ENCODE measurements around the gene VAV2.

Gene VAV2

DNA sequence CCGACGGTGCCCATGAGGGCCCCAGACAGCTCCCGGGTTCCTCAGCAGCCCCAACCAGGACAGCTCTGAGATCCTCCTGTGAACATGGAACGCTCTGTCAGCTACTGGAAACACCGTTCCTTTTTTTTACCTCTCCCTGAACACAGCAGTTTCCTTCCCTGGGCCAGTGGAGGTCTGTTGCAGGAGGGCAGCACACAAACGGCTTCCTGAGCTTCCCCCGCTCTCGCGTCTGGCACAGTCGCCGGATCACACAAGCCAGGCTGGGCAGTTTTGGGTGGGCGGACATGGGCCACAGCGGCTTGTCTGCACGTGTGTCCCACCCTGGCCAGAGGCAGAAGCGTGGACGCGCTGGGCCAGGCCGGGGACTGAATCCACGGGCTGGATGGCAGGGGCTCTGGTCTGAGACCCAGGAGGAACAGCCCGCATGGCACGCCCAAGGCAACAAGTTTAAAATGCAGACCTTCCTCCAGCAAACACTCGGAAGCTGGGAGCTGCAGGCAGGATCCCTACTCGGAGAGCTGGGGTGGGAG, 147.2 kb downstream of the VAV2 start:
- H2BK120ac ChIP-seq (ENCODE audit: insufficient read depth, low read length, poor library complexity), result no peak overlapping the region
- H3K9ac ChIP-seq (ENCODE audit: low read length), result no peak overlapping the region
- H2BK12ac ChIP-seq (ENCODE audit: low read length), result no peak overlapping the region
- H3K4ac ChIP-seq (ENCODE audit: low read depth, low read length), result no peak overlapping the region
- DNase-seq, result no peak
- H3K27me3 ChIP-seq (ENCODE audit: insufficient read depth, low read length), result no peaks in the 10 kb centered on the region
- H3K14ac ChIP-seq (ENCODE audit: low read length), result no peak overlapping the region
- no peak overlapping the region for H2BK5ac ChIP-seq (ENCODE audit: low read depth, low read length, poor library complexity)
- H3K79me2 ChIP-seq (ENCODE audit: control insufficient read depth, insufficient read depth, low read length, poor library complexity), result peaks cover 14% of the 10 kb centered on the region
- H3K4me1 ChIP-seq (ENCODE audit: control insufficient read depth in 1 of 2, insufficient read depth in 2 of 2, low read length in 2 of 2), result peaks cover 34 to 48% of the 10 kb centered on the region in 2 experiments
- peak overlapping the region; percentile 28 for H3K27ac ChIP-seq (ENCODE audit: low read depth, low read length)
- peak overlapping the region; percentile 30 for H2AFZ ChIP-seq (ENCODE audit: insufficient read depth, low read length, poor library complexity)
- peaks cover 5% of the 10 kb centered on the region for H3K9me3 ChIP-seq (ENCODE audit: insufficient read depth, low read depth, low read length)
- H3K4me3 ChIP-seq (ENCODE audit: low read depth, low read length), result no peak overlapping the region
- no peak overlapping the region for H2AK5ac ChIP-seq (ENCODE audit: low read length)
- H3K23ac ChIP-seq (ENCODE audit: low read length), result no peak overlapping the region
- no peak overlapping the region for H4K12ac ChIP-seq (ENCODE audit: low read depth, low read length)
- H3K36me3 ChIP-seq (ENCODE audit: control insufficient read depth in 1 of 2, insufficient read depth in 2 of 2, low read length in 2 of 2), result peaks cover 28 to 31% of the 10 kb centered on the region in 2 experiments
- peaks cover 15% of the 10 kb centered on the region for H3K79me1 ChIP-seq (ENCODE audit: low read length)
- no CpG with 5 or more reads among the region's 23 CpGs for WGBS (ENCODE audit: extremely low coverage, insufficient coverage, insufficient read length)
- no peak overlapping the region for H3K4me2 ChIP-seq (ENCODE audit: low read length)
- no peak overlapping the region for H4K8ac ChIP-seq (ENCODE audit: low read depth, low read length)
- H4K91ac ChIP-seq (ENCODE audit: low read depth, low read length), result peak overlapping the region; percentile 21
- H3K18ac ChIP-seq (ENCODE audit: low read length), result peak overlapping the region; percentile 81

DNA sequence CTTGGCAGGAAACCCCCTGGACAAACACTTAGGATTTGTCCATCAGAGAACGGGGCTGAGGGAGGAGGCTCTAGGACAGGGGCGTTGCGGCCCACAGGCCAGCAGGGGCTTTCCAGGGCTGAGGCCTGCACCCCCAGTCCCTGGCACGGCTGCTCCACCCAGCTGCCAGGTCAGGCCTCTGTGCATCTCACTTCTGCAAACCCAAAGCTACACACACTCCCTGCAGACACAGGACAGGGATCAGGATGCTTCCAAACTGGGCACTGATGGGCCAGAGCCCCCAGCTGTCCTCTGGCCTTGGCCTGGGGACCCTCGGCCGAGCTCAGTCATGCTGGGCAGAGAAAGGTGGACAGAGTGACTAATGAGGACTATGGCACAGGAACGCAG, 147.7 kb downstream of the VAV2 start:
- Histone ChIP-seq H3K9ac (ENCODE audit: low read length) (no peak overlapping the region), H3K4me2 (ENCODE audit: low read length) (no peak overlapping the region), H2BK120ac (ENCODE audit: insufficient read depth, low read length, poor library complexity) (no peak overlapping the region), H3K18ac (ENCODE audit: low read length) (peak overlapping the region; percentile 57), H3K79me2 (ENCODE audit: control insufficient read depth, insufficient read depth, low read length, poor library complexity) (peaks cover 12% of the 10 kb centered on the region), H3K4ac (ENCODE audit: low read depth, low read length) (peak overlapping the region; percentile 22), H2AK5ac (ENCODE audit: low read length) (no peak overlapping the region), H4K91ac (ENCODE audit: low read depth, low read length) (no peak overlapping the region), H2AFZ (ENCODE audit: insufficient read depth, low read length, poor library complexity) (no peak overlapping the region), H3K23ac (ENCODE audit: low read length) (no peak overlapping the region), H3K4me1 (ENCODE audit: control insufficient read depth in 1 of 2, insufficient read depth in 2 of 2, low read length in 2 of 2) (peaks cover 37 to 51% of the 10 kb centered on the region in 2 experiments), H3K14ac (ENCODE audit: low read length) (no peak overlapping the region), H2BK12ac (ENCODE audit: low read length) (no peak overlapping the region), H2BK5ac (ENCODE audit: low read depth, low read length, poor library complexity) (no peak overlapping the region), H3K27me3 (ENCODE audit: insufficient read depth, low read length) (no peaks in the 10 kb centered on the region), H3K36me3 (ENCODE audit: control insufficient read depth in 1 of 2, insufficient read depth in 2 of 2, low read length in 2 of 2) (peaks cover 28 to 31% of the 10 kb centered on the region in 2 experiments), H3K4me3 (ENCODE audit: low read depth, low read length) (no peak overlapping the region), H3K9me3 (ENCODE audit: insufficient read depth, low read depth, low read length) (peaks cover 5% of the 10 kb centered on the region), H3K27ac (ENCODE audit: low read depth, low read length) (no peak overlapping the region), H4K8ac (ENCODE audit: low read depth, low read length) (no peak overlapping the region), H3K79me1 (ENCODE audit: low read length) (peaks cover 15% of the 10 kb centered on the region), H4K12ac (ENCODE audit: low read depth, low read length) (no peak overlapping the region)
- no peak for DNase-seq
- no CpG with 5 or more reads among the region's 7 CpGs for WGBS (ENCODE audit: extremely low coverage, insufficient coverage, insufficient read length)

GRCh38 chr9:133843751-133844397, 148.2 kb downstream of the VAV2 start:
- H3K18ac ChIP-seq (ENCODE audit: low read length), result no peak overlapping the region
- H2AFZ ChIP-seq (ENCODE audit: insufficient read depth, low read length, poor library complexity), result no peak overlapping the region
- no peak overlapping the region for H2BK12ac ChIP-seq (ENCODE audit: low read length)
- WGBS (ENCODE audit: extremely low coverage, insufficient coverage, insufficient read length), result no CpG with 5 or more reads among the region's 19 CpGs
- no peaks in the 10 kb centered on the region for H3K27me3 ChIP-seq (ENCODE audit: insufficient read depth, low read length)
- H3K4me3 ChIP-seq (ENCODE audit: low read depth, low read length), result no peak overlapping the region
- peaks cover 5% of the 10 kb centered on the region for H3K9me3 ChIP-seq (ENCODE audit: insufficient read depth, low read depth, low read length)
- H3K79me1 ChIP-seq (ENCODE audit: low read length), result peaks cover 15% of the 10 kb centered on the region
- H2BK5ac ChIP-seq (ENCODE audit: low read depth, low read length, poor library complexity), result no peak overlapping the region
- H4K8ac ChIP-seq (ENCODE audit: low read depth, low read length), result no peak overlapping the region
- no peak for DNase-seq
- H3K9ac ChIP-seq (ENCODE audit: low read length), result no peak overlapping the region
- no peak overlapping the region for H2AK5ac ChIP-seq (ENCODE audit: low read length)
- H3K4me1 ChIP-seq (ENCODE audit: control insufficient read depth in 1 of 2, insufficient read depth in 2 of 2, low read length in 2 of 2), result peaks cover 37 to 51% of the 10 kb centered on the region in 2 experiments
- peaks cover 24 to 29% of the 10 kb centered on the region in 2 experiments for H3K36me3 ChIP-seq (ENCODE audit: control insufficient read depth in 1 of 2, insufficient read depth in 2 of 2, low read length in 2 of 2)
- H4K91ac ChIP-seq (ENCODE audit: low read depth, low read length), result no peak overlapping the region
- no peak overlapping the region for H3K14ac ChIP-seq (ENCODE audit: low read length)
- no peak overlapping the region for H3K23ac ChIP-seq (ENCODE audit: low read length)
- no peak overlapping the region for H4K12ac ChIP-seq (ENCODE audit: low read depth, low read length)
- H2BK120ac ChIP-seq (ENCODE audit: insufficient read depth, low read length, poor library complexity), result no peak overlapping the region
- H3K4me2 ChIP-seq (ENCODE audit: low read length), result no peak overlapping the region
- peaks cover 12% of the 10 kb centered on the region for H3K79me2 ChIP-seq (ENCODE audit: control insufficient read depth, insufficient read depth, low read length, poor library complexity)
- no peak overlapping the region for H3K27ac ChIP-seq (ENCODE audit: low read depth, low read length)
- H3K4ac ChIP-seq (ENCODE audit: low read depth, low read length), result peak overlapping the region; percentile 22

DNA sequence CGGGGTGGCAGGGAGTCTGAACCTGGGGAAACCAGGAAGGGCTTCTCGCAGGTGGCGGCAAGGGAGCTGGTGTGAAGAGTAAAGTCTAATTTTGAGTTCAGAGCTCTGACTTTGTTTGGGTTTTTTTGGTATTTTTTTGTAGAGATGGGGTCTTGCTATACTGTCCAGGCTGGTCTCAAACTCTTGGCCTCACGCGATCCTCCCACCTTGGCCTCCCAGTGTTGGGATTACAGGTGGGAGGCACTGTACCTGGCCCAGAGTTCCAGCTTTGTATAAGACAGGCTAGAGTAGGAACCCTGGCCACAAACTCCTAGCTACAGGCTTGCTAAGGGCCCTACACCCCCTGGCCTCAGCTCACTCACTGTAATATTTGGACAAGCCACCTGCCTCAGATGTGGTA, 148.9 kb downstream of the VAV2 start:
- no peak overlapping the region for H3K4me3 ChIP-seq (ENCODE audit: low read depth, low read length)

More for the DNA sequence above, 148.9 kb downstream of the VAV2 start:
- Histone ChIP-seq H2BK12ac (ENCODE audit: low read length) (no peak overlapping the region), H3K36me3 (ENCODE audit: control insufficient read depth in 1 of 2, insufficient read depth in 2 of 2, low read length in 2 of 2) (peaks cover 20 to 24% of the 10 kb centered on the region in 2 experiments), H3K18ac (ENCODE audit: low read length) (peak overlapping the region; percentile 48), H4K12ac (ENCODE audit: low read depth, low read length) (no peak overlapping the region), H3K4ac (ENCODE audit: low read depth, low read length) (no peak overlapping the region), H3K79me1 (ENCODE audit: low read length) (peaks cover 15% of the 10 kb centered on the region), H3K4me2 (ENCODE audit: low read length) (no peak overlapping the region), H3K9me3 (ENCODE audit: insufficient read depth, low read depth, low read length) (peaks cover 5% of the 10 kb centered on the region), H4K8ac (ENCODE audit: low read depth, low read length) (no peak overlapping the region), H2BK5ac (ENCODE audit: low read depth, low read length, poor library complexity) (no peak overlapping the region), H2AFZ (ENCODE audit: insufficient read depth, low read length, poor library complexity) (no peak overlapping the region), H2BK120ac (ENCODE audit: insufficient read depth, low read length, poor library complexity) (no peak overlapping the region), H3K9ac (ENCODE audit: low read length) (no peak overlapping the region), H3K27ac (ENCODE audit: low read depth, low read length) (no peak overlapping the region), H3K79me2 (ENCODE audit: control insufficient read depth, insufficient read depth, low read length, poor library complexity) (peaks cover 12% of the 10 kb centered on the region), H3K23ac (ENCODE audit: low read length) (no peak overlapping the region), H3K27me3 (ENCODE audit: insufficient read depth, low read length) (no peaks in the 10 kb centered on the region), H4K91ac (ENCODE audit: low read depth, low read length) (no peak overlapping the region), H3K14ac (ENCODE audit: low read length) (no peak overlapping the region), H2AK5ac (ENCODE audit: low read length) (no peak overlapping the region), H3K4me1 (ENCODE audit: control insufficient read depth in 1 of 2, insufficient read depth in 2 of 2, low read length in 2 of 2) (peaks cover 37 to 51% of the 10 kb centered on the region in 2 experiments)
- WGBS (ENCODE audit: extremely low coverage, insufficient coverage, insufficient read length), result no CpG with 5 or more reads among the region's 5 CpGs
- DNase-seq, result no peak
